Erythroblast (primary cell): ENCODE data around the gene LATS2.

ENCODE experiments used
- GATA1 ChIP-seq: IDR thresholded peaks from 2 replicates; pipeline ENCODE4 v1.6.1; 2011; ENCODE audit warnings: low read depth, mild to moderate bottlenecking, control low read depth, low read length, moderate library complexity
- POLR2A ChIP-seq: IDR thresholded peaks from 2 replicates; pipeline ENCODE4 v1.6.1; 2011; ENCODE audit warnings: mild to moderate bottlenecking, low read length

DNA sequence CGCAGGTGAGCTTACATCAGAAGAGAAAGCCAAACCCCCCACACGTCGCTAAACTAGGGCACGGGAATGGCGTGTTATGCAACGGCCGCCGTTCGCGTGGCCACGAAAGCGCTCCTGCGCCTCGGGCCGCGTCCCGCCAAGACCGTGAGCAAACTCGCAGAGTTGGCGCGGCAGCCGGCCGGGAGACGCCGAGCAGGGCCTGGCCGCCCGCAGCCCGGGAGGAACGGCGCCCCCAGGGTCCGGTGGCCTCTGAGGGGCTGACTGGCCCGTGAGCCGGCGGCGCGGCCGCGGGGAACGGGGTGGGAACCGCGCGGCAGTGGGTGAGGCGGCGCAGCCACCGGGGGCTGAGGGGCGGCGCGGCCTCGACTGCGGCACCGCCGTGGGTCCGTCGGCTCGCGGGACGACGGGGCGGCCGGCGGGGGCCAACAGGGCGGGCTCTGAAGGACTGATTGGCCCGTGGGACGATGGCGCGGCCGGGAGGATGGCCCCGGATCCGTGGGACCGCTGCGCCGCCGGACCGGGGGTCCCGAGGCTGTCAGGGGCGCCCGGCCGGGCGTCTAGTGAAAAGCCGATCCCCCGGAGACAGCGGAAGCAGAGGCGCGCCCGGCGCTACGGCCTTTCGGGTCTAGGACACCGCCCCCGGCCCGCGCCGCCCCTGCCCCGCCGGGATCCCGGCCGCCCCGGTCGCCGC is 903 bp downstream of the LATS2 start:
- no peak for TF ChIP-seq POLR2A
- TF ChIP-seq GATA1 = no peak
